B cell (primary cell): ENCODE results near the gene TAS2R60.

Experiments
- EZH2 ChIP-seq: IDR thresholded peaks from 2 replicates; pipeline ENCODE4 v1.6.1; 2012; ENCODE audit warnings: borderline replicate concordance, low read depth, mild to moderate bottlenecking, moderate library complexity, low read length; ENCODE audit not compliant: insufficient read depth, poor library complexity, severe bottlenecking
- TF ChIP-seq, protein P1 (sequence below): fragments of 200-600 bp; IDR thresholded peaks from one replicate; pipeline ENCODE4 v1.8.0; 2022; ENCODE audit warnings: antibody characterized with exemption, mild to moderate bottlenecking

DNA sequence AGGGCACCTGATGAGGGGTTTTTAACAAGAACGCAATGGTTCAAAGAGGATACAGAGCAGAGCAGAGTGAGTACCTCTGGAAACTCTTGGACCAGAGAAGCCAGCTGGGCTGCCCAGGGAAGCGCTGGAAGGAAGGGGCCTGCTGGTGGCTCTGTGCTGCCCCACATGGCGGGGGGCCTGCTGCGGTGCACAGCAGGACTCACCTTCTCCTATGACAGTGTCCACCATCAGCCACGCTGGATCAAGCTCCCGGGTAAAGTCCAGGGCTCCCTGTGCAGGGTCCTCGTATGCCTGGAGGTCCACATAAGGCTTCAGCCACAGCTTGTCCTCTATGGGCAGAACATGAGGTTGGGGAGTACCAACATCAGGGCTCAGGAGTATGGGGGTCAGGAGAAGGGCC is 47.1 kb upstream of the TAS2R60 start:
- TF ChIP-seq, protein P1, sequence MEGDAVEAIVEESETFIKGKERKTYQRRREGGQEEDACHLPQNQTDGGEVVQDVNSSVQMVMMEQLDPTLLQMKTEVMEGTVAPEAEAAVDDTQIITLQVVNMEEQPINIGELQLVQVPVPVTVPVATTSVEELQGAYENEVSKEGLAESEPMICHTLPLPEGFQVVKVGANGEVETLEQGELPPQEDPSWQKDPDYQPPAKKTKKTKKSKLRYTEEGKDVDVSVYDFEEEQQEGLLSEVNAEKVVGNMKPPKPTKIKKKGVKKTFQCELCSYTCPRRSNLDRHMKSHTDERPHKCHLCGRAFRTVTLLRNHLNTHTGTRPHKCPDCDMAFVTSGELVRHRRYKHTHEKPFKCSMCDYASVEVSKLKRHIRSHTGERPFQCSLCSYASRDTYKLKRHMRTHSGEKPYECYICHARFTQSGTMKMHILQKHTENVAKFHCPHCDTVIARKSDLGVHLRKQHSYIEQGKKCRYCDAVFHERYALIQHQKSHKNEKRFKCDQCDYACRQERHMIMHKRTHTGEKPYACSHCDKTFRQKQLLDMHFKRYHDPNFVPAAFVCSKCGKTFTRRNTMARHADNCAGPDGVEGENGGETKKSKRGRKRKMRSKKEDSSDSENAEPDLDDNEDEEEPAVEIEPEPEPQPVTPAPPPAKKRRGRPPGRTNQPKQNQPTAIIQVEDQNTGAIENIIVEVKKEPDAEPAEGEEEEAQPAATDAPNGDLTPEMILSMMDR = no peak
- no peak for TF ChIP-seq EZH2
